Measurements from ENCODE around the gene ZNF519.
"Not testable (repeated sequence)": the region's sequence is repeated elsewhere in the genome, so short reads cannot be mapped to it uniquely, and the experiment has no call there.

DNA sequence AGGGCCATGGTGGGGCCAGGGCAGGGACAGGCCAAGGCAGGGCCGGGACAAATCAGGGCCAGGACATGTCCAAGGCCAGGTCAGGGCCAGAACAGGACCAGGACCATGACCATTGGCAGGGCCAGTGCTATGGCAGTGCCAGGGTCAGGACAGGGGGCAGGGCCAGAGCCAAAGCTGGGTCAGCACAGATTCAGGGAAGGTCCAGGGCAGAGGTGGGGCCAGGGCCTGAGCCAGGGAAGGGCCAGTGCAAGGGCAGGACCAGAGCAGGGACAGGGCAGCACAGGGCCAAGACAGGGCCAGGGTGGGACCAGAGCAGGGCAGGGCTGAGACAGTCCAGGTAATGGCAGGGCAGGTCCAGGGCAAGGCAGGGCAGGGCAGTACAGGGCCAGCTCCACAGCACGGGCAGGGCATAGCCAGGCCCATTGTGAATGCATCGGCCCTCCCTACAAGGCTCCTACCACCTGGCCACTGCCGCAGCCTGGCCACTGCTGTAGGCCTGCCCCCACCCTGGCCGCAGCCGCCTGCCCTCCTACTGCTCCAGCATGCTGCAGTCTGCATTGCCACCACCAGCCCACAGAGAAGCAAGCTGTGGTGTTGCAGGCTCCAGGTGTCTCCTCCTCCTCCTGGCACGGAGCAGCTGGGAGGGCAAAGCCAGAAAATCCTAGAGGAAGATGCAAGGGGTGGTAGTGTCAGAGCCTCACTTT lies 41.9 kb upstream of the ZNF519 start:
- TF ChIP-seq, protein P1, sequence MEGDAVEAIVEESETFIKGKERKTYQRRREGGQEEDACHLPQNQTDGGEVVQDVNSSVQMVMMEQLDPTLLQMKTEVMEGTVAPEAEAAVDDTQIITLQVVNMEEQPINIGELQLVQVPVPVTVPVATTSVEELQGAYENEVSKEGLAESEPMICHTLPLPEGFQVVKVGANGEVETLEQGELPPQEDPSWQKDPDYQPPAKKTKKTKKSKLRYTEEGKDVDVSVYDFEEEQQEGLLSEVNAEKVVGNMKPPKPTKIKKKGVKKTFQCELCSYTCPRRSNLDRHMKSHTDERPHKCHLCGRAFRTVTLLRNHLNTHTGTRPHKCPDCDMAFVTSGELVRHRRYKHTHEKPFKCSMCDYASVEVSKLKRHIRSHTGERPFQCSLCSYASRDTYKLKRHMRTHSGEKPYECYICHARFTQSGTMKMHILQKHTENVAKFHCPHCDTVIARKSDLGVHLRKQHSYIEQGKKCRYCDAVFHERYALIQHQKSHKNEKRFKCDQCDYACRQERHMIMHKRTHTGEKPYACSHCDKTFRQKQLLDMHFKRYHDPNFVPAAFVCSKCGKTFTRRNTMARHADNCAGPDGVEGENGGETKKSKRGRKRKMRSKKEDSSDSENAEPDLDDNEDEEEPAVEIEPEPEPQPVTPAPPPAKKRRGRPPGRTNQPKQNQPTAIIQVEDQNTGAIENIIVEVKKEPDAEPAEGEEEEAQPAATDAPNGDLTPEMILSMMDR (IDR thresholded peaks at IDR 0.05 in 4 of 5, conservative IDR thresholded peaks at IDR 0.05 in 1 of 5) = not testable (repeated sequence)
- not testable (repeated sequence) for TF ChIP-seq POLR2A (IDR thresholded peaks at IDR 0.05)
